ENCODE results near the gene CNOT1.

DNA sequence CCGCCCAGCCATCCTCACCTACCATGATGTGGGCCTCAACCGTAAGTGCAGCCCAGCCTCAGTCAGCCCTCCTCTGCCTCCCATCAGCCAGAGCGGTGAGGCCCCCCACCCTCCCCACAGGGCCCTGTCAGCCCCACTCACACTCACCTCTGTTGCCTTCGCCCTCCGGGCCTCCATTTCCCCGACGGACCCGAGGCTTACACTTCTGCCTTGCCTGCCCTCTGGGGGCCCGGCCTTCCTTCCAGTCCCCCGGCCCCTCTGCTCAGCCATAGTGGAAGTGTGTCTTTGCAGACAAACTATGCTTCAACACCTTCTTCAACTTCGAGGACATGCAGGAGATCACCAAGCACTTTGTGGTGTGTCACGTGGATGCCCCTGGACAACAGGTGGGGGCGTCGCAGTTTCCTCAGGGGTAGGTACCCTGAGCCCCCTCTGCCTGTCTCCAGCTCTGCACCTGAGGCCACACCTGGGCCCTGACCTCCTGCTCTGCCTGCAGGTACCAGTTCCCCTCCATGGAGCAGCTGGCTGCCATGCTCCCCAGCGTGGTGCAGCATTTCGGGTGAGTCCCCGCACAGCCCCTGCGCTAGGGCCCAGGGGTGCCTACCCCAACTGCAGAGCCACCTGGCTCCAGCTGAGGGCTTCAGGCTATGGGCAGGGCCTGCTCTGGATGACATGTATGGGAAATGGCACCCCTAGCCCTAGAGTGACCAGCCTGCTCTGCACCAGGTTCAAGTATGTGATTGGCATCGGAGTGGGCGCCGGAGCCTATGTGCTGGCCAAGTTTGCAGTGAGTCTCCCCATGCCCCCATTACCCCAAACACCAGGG lies 125.5 kb downstream of the CNOT1 start:
- no peak for TF ChIP-seq EP300 (IDR thresholded peaks at IDR 0.05; ENCODE audit: low read depth)
- TF ChIP-seq, protein P1, sequence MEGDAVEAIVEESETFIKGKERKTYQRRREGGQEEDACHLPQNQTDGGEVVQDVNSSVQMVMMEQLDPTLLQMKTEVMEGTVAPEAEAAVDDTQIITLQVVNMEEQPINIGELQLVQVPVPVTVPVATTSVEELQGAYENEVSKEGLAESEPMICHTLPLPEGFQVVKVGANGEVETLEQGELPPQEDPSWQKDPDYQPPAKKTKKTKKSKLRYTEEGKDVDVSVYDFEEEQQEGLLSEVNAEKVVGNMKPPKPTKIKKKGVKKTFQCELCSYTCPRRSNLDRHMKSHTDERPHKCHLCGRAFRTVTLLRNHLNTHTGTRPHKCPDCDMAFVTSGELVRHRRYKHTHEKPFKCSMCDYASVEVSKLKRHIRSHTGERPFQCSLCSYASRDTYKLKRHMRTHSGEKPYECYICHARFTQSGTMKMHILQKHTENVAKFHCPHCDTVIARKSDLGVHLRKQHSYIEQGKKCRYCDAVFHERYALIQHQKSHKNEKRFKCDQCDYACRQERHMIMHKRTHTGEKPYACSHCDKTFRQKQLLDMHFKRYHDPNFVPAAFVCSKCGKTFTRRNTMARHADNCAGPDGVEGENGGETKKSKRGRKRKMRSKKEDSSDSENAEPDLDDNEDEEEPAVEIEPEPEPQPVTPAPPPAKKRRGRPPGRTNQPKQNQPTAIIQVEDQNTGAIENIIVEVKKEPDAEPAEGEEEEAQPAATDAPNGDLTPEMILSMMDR (IDR thresholded peaks at IDR 0.05) = no peak

Data from transverse colon (tissue), 3 donors.